Measurements from ENCODE around the gene MANBA.

GRCh38 chr4:102596532-102596931 lies 164.2 kb downstream of the MANBA start:
- no peak for TF ChIP-seq CTCF (conservative IDR thresholded peaks at IDR 0.05; ENCODE audit: low read depth, low read length)
- TF ChIP-seq CEBPB (IDR thresholded peaks at IDR 0.05; ENCODE audit: low read depth, low read length): no peak
